ENCODE measurements around the gene TMEM8B. TPM values are rescaled to one million over a fixed set of nuclear protein-coding genes. Genes with fewer than 3 reads are reported as not detected.

The TMEM8B gene
- total RNA-seq, 1 experiment from 2014 or later, result 7.2 TPM

DNA sequence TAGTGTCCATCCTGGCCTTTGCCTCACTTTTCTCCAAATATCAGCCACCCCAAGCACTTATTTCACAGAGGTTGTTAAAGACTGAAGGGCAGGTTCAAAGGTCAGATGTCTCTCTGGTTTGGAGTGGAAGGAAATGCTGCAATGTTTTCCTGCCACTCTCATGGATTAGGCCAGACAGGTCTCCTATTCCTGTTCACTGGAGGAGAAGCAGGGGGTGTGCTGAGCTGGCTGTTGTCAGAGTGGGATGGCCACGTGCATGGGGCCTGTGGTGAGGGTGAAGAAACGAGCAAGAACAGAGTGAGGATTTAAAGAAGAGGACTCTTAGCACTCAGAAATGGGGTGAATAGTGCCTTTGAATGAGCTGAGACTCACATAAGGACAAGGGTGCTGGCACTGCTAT, 6.7 kb downstream of the TMEM8B start (continued):
- TF ChIP-seq, protein P1, sequence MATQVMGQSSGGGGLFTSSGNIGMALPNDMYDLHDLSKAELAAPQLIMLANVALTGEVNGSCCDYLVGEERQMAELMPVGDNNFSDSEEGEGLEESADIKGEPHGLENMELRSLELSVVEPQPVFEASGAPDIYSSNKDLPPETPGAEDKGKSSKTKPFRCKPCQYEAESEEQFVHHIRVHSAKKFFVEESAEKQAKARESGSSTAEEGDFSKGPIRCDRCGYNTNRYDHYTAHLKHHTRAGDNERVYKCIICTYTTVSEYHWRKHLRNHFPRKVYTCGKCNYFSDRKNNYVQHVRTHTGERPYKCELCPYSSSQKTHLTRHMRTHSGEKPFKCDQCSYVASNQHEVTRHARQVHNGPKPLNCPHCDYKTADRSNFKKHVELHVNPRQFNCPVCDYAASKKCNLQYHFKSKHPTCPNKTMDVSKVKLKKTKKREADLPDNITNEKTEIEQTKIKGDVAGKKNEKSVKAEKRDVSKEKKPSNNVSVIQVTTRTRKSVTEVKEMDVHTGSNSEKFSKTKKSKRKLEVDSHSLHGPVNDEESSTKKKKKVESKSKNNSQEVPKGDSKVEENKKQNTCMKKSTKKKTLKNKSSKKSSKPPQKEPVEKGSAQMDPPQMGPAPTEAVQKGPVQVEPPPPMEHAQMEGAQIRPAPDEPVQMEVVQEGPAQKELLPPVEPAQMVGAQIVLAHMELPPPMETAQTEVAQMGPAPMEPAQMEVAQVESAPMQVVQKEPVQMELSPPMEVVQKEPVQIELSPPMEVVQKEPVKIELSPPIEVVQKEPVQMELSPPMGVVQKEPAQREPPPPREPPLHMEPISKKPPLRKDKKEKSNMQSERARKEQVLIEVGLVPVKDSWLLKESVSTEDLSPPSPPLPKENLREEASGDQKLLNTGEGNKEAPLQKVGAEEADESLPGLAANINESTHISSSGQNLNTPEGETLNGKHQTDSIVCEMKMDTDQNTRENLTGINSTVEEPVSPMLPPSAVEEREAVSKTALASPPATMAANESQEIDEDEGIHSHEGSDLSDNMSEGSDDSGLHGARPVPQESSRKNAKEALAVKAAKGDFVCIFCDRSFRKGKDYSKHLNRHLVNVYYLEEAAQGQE (IDR thresholded peaks at IDR 0.05; ENCODE audit: low read depth), result no peak
- no peak for TF ChIP-seq CBX3 (IDR thresholded peaks at IDR 0.05; ENCODE audit: low read depth)

DNA sequence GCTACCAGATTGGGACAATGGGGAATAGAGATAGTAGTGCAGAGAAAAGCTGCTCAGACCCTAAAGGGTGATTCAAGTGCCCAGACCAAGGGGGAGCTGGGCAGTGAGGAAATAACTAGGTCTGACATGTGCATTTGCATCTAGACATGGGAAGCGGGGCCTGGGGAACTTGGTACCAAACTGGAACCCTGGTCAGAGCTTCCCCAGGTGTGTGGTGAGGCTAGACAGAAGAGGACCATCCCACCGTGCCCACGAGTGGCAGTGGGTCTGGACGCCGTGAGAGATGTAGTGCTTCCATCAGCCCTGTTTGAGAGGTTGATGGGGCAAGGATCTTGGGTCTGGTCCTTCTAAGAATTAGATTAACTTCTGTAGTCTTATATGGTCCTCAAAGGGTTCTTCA, 7.6 kb downstream of the TMEM8B start:
- ChIA-PET RAD21 (ENCODE audit: low non-redundant PET in 1 of 2, low total read pairs in 2 of 2, uncharacterized antibody in 2 of 2, unreplicated experiment in 2 of 2) (no interaction called here), CTCF (interaction anchor here (2.2 kb wide), 1 partner anchor 46 kb away, joined by 12 read pairs; no protein-coding TSS in a partner anchor), POLR2A (no interaction called here)
- Histone ChIP-seq H3K27ac (ENCODE audit: low read depth, low read length) (no peak overlapping the region), H3K9ac (ENCODE audit: low read length) (no peak overlapping the region), H3K4me3 (replicated peaks in 1 of 2; ENCODE audit: low read depth in 1 of 2, low read length in 2 of 2) (no peak overlapping the region), H3K27me3 (ENCODE audit: insufficient read depth, low read length) (no peaks in the 10 kb centered on the region), H3K4me2 (ENCODE audit: low read length) (no peak overlapping the region), H3K79me2 (ENCODE audit: insufficient read depth, low read length) (no peaks in the 10 kb centered on the region), H2AFZ (ENCODE audit: low read depth, low read length, poor library complexity, severe bottlenecking) (no peak overlapping the region), H3K9me3 (ENCODE audit: control insufficient read depth in 1 of 2, insufficient read depth in 1 of 2, low read depth in 1 of 2, low read length in 2 of 2) (no peaks in the 10 kb centered on the region), H4K20me1 (ENCODE audit: insufficient read depth) (no peaks in the 10 kb centered on the region), H3K4me1 (ENCODE audit: control insufficient read depth in 1 of 2, insufficient read depth in 2 of 2, low read length in 2 of 2) (peaks cover 0 to 11% of the 10 kb centered on the region in 2 experiments; a peak in 1 of 4 replicates), H3K9me2 (ENCODE audit: insufficient read depth) (no peaks in the 10 kb centered on the region), H3K36me3 (ENCODE audit: control insufficient read depth in 1 of 2, insufficient read depth in 2 of 2, low read length in 2 of 2) (no peaks in the 10 kb centered on the region)
- intact Hi-C loops (cut with micrococcal nuclease), result no loop called here
- ATAC-seq, result no peak
- no peak for DNase-seq (ENCODE audit: low read depth, low spot score)
- BruUV-seq (replicated peaks), result no TSS peak
- no peak for TF ChIP-seq ZFX (IDR thresholded peaks at IDR 0.05)
- TF ChIP-seq POLR2A (IDR thresholded peaks at IDR 0.05; ENCODE audit: borderline replicate concordance, extremely low read depth, insufficient read depth, insufficient read length), result no peak
- no peak for TF ChIP-seq FOSL1 (IDR thresholded peaks at IDR 0.05; ENCODE audit: low read depth)
- TF ChIP-seq, protein P2, sequence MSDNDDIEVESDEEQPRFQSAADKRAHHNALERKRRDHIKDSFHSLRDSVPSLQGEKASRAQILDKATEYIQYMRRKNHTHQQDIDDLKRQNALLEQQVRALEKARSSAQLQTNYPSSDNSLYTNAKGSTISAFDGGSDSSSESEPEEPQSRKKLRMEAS (IDR thresholded peaks at IDR 0.05), result no peak
- no peak for TF ChIP-seq SP1 (IDR thresholded peaks at IDR 0.05; ENCODE audit: low read depth)
- no peak for TF ChIP-seq ELF1 (IDR thresholded peaks at IDR 0.05; ENCODE audit: borderline replicate concordance, low read depth)
- TF ChIP-seq, protein P1 (IDR thresholded peaks at IDR 0.05; ENCODE audit: low read depth), result no peak
- no peak for TF ChIP-seq POLR2AphosphoS5 (IDR thresholded peaks at IDR 0.05; ENCODE audit: low read depth, low read length)
- TF ChIP-seq EZH2 (IDR thresholded peaks at IDR 0.05), result no peak
- TF ChIP-seq, protein P3, sequence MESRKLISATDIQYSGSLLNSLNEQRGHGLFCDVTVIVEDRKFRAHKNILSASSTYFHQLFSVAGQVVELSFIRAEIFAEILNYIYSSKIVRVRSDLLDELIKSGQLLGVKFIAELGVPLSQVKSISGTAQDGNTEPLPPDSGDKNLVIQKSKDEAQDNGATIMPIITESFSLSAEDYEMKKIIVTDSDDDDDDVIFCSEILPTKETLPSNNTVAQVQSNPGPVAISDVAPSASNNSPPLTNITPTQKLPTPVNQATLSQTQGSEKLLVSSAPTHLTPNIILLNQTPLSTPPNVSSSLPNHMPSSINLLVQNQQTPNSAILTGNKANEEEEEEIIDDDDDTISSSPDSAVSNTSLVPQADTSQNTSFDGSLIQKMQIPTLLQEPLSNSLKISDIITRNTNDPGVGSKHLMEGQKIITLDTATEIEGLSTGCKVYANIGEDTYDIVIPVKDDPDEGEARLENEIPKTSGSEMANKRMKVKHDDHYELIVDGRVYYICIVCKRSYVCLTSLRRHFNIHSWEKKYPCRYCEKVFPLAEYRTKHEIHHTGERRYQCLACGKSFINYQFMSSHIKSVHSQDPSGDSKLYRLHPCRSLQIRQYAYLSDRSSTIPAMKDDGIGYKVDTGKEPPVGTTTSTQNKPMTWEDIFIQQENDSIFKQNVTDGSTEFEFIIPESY (IDR thresholded peaks at IDR 0.05; ENCODE audit: extremely low read depth, insufficient replicate concordance, low read length), result no peak
- no peak for TF ChIP-seq TCF7L2 (IDR thresholded peaks at IDR 0.05; ENCODE audit: borderline replicate concordance, extremely low read depth, insufficient read depth, insufficient read length)
- TF ChIP-seq CBX3 (IDR thresholded peaks at IDR 0.05; ENCODE audit: low read depth), result no peak
- TF ChIP-seq JUND (IDR thresholded peaks at IDR 0.05), result no peak
- no peak for TF ChIP-seq EZH2phosphoT487 (IDR thresholded peaks at IDR 0.05; ENCODE audit: borderline replicate concordance)
- TF ChIP-seq, protein P4, sequence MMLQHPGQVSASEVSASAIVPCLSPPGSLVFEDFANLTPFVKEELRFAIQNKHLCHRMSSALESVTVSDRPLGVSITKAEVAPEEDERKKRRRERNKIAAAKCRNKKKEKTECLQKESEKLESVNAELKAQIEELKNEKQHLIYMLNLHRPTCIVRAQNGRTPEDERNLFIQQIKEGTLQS (IDR thresholded peaks at IDR 0.05), result no peak
